ENCODE results near the gene GOLGA3. TPM values are rescaled to one million over a fixed set of nuclear protein-coding genes. Genes with fewer than 3 reads are reported as not detected.

Gene GOLGA3
- total and polyA plus RNA-seq, 9 of the 15 experiments (the other 6 are each of a cell fraction or from before 2014, with no cell fraction given), result 1.9 to 48.1 (median 18.4) TPM

- no peak for TF ChIP-seq NR2C2 (CRISPR knock-in tag; IDR thresholded peaks at IDR 0.05)
- TF ChIP-seq NR2C2 (tag; IDR thresholded peaks at IDR 0.05), result peak; percentile 66; the same call in 1 of the 2 replicates
- TF ChIP-seq NFYB (IDR thresholded peaks at IDR 0.05; ENCODE audit: extremely low read depth, insufficient read length), result no peak
- TF ChIP-seq ZNF778 (CRISPR knock-in tag; IDR thresholded peaks at IDR 0.05), result no peak
- TF ChIP-seq ZMIZ1 (IDR thresholded peaks at IDR 0.05; ENCODE audit: low read depth in 2 of 2, low read length in 2 of 2), result no peak
- no peak for TF ChIP-seq BDP1 (IDR thresholded peaks at IDR 0.05; ENCODE audit: insufficient read depth, insufficient read length)
- no peak for TF ChIP-seq ILF3 (IDR thresholded peaks at IDR 0.05; ENCODE audit: borderline replicate concordance)
- no peak for TF ChIP-seq DNMT1 (IDR thresholded peaks at IDR 0.05)
- no peak for TF ChIP-seq HNRNPK (IDR thresholded peaks at IDR 0.05; ENCODE audit: low read depth, low read length, poor library complexity, severe bottlenecking)
- no peak for TF ChIP-seq ELF2 (CRISPR knock-in tag; IDR thresholded peaks at IDR 0.05)
- TF ChIP-seq RCOR1 (IDR thresholded peaks at IDR 0.05; ENCODE audit: borderline replicate concordance in 1 of 2, low read depth in 2 of 2, low read length in 2 of 2), result no peak
- TF ChIP-seq ZNF740 (CRISPR knock-in tag; IDR thresholded peaks at IDR 0.05), result no peak
- no peak for TF ChIP-seq ZNF740 (tag; IDR thresholded peaks at IDR 0.05)
- TF ChIP-seq RBFOX2 (IDR thresholded peaks at IDR 0.05; ENCODE audit: low read depth, low read length), result peak; percentile 64
- no peak for TF ChIP-seq ARHGAP35 (IDR thresholded peaks at IDR 0.05; ENCODE audit: partially characterized antibody)
- no peak for TF ChIP-seq ZNF561 (CRISPR knock-in tag; conservative IDR thresholded peaks at IDR 0.05)
- no peak for TF ChIP-seq WHSC1 (IDR thresholded peaks at IDR 0.05; ENCODE audit: low read length)
- TF ChIP-seq HDGF (IDR thresholded peaks at IDR 0.05), result no peak
- TF ChIP-seq RNF219 (CRISPR knock-in tag; IDR thresholded peaks at IDR 0.05), result no peak
These were observed 67.4 kb downstream of the GOLGA3 start, which contains the start of gene ANKLE2 (continued) for GRCh38 chr12:132761032-132761920.
